BE2C (cell line): ENCODE results near the gene RASA1.

Experiments used
- DNase-seq: peaks from one replicate; pipeline ENCODE4 v3.0.0-alpha.2; 2020
- H3K27me3 ChIP-seq: fragments of 250-450 bp; sonication (Bioruptor Pico); 2 replicates; pipeline ENCODE4 v1.5.1; 2020; ENCODE audit warnings: mild to moderate bottlenecking
- H3K36me3 ChIP-seq: fragments of 250-450 bp; sonication (Bioruptor Pico); 2 replicates; pipeline ENCODE4 v1.5.1; 2020; ENCODE audit warnings: mild to moderate bottlenecking
- H3K4me1 ChIP-seq: fragments of 250-450 bp; sonication (Bioruptor Pico); 2 replicates; pipeline ENCODE4 v1.5.1; 2020
- H3K4me3 ChIP-seq: 2 replicates; pipeline ENCODE4 v1.5.1; 2011; ENCODE audit warnings: low read depth, low read length
- H3K9me3 ChIP-seq: fragments of 250-450 bp; sonication (Bioruptor Pico); 2 replicates; pipeline ENCODE4 v1.5.1; 2020
- TF ChIP-seq, protein P1 (sequence below): IDR thresholded peaks from 2 replicates; pipeline ENCODE4 v1.5.1; 2012; ENCODE audit warnings: mild to moderate bottlenecking, low read depth, low read length

RASA1 gene

DNA sequence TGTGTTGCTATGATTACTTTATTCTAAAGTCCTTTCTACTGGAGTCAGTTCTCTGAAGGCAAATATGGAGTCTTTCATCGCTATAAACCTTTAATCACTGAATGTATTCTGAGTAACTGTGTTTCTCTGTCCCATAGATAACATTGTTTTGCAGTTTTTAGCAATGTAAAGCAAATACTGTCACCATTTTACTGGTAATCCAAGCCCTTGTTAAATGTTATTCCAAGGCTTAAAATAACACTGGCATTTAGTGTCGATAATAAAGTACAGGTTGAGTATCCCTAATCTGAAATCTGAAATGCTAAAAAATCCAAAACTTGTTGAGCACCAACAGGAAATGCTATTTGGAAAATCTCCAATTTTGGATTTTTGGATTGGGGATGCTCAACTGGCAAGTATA, 120.4 kb downstream of the RASA1 start:
- TF ChIP-seq, protein P1, sequence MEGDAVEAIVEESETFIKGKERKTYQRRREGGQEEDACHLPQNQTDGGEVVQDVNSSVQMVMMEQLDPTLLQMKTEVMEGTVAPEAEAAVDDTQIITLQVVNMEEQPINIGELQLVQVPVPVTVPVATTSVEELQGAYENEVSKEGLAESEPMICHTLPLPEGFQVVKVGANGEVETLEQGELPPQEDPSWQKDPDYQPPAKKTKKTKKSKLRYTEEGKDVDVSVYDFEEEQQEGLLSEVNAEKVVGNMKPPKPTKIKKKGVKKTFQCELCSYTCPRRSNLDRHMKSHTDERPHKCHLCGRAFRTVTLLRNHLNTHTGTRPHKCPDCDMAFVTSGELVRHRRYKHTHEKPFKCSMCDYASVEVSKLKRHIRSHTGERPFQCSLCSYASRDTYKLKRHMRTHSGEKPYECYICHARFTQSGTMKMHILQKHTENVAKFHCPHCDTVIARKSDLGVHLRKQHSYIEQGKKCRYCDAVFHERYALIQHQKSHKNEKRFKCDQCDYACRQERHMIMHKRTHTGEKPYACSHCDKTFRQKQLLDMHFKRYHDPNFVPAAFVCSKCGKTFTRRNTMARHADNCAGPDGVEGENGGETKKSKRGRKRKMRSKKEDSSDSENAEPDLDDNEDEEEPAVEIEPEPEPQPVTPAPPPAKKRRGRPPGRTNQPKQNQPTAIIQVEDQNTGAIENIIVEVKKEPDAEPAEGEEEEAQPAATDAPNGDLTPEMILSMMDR: no peak
- Histone ChIP-seq H3K9me3 (0 out of 2 replicates have a peak, but pooled peaks cover 2% of the 10 kb centered on the region), H3K4me1 (no peaks in the 10 kb centered on the region), H3K36me3 (peaks cover 75% of the 10 kb centered on the region), H3K4me3 (no peak overlapping the region), H3K27me3 (no peaks in the 10 kb centered on the region)
- no peak for DNase-seq

GRCh38 chr5:87389296-87390034, 121.8 kb downstream of the RASA1 start:
- 0 out of 2 replicates have a peak, but pooled peaks cover 2% of the 10 kb centered on the region for H3K9me3 ChIP-seq
- TF ChIP-seq, protein P1: no peak
- peaks cover 88% of the 10 kb centered on the region for H3K36me3 ChIP-seq

GRCh38 chr5:87390075-87390474, 122.4 kb downstream of the RASA1 start:
- Histone ChIP-seq H3K36me3 (peaks cover 90% of the 10 kb centered on the region), H3K4me1 (no peaks in the 10 kb centered on the region), H3K9me3 (0 out of 2 replicates have a peak, but pooled peaks cover 2% of the 10 kb centered on the region), H3K4me3 (no peak overlapping the region), H3K27me3 (no peaks in the 10 kb centered on the region)
- TF ChIP-seq, protein P1: no peak
- no peak for DNase-seq

More at GRCh38 chr5:87389296-87390034, 121.8 kb downstream of the RASA1 start:
- DNase-seq: no peak
- H3K27me3 ChIP-seq: no peaks in the 10 kb centered on the region
- no peak overlapping the region for H3K4me3 ChIP-seq
- H3K4me1 ChIP-seq: no peaks in the 10 kb centered on the region

DNA sequence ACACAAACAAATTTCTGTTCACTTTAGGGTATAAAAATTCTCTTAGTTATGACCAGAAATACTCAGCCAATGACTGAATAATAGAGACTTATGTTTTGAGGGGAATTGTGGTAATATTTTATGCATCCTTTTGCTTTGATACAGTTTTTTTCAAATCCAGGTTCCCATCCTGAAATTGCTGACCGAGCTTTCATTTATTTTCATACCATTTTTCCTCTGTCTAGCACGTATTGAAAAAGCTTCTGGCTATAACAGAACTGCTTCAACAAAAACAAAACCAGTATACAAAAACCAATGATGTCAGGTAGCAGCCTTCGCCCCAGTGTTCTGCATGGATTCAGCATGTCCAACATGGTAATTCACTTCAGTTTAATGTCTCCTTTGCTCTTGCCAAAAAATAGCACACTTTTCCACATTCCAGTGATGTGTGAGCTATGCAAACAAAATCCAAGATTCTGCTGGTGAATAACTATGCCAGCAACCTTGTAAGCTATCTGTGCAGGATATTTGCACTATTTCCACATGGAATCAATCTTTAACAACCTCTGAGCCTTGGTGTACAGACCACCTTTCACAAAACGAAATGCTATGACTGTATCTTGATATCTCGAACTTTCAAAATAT, 123.0 kb downstream of the RASA1 start:
- Histone ChIP-seq H3K4me1 (no peaks in the 10 kb centered on the region), H3K9me3 (0 out of 2 replicates have a peak, but pooled peaks cover 2% of the 10 kb centered on the region), H3K4me3 (no peak overlapping the region), H3K27me3 (no peaks in the 10 kb centered on the region), H3K36me3 (peaks cover 91% of the 10 kb centered on the region)
- TF ChIP-seq, protein P1: no peak
- no peak for DNase-seq

GRCh38 chr5:87392170-87392569, 124.5 kb downstream of the RASA1 start:
- TF ChIP-seq, protein P1: no peak
- Histone ChIP-seq H3K4me3 (no peak overlapping the region), H3K27me3 (no peaks in the 10 kb centered on the region), H3K9me3 (0 out of 2 replicates have a peak, but pooled peaks cover 2% of the 10 kb centered on the region), H3K4me1 (no peaks in the 10 kb centered on the region), H3K36me3 (peaks cover 86% of the 10 kb centered on the region)
- no peak for DNase-seq

DNA sequence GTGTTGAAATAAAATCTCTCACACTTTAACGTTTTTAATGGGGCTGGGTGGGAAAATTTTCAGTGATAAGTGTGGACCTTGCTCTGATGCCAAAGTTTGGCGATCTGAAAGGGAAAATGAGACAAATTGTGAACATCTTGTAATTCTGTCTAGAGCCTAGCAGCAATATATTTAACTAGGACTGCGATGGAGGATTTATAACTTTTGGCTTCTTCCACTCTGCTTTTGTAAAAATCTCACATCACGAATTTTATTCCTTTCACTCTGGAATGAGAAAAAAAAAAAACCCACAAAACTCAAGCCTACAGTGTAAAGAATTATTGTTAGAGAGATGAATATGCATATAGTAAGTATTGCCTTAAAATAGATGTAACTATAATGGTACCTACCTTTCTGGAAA, 125.1 kb downstream of the RASA1 start:
- TF ChIP-seq, protein P1: no peak
- no peak overlapping the region for H3K4me3 ChIP-seq
- no peaks in the 10 kb centered on the region for H3K4me1 ChIP-seq
- peaks cover 85% of the 10 kb centered on the region for H3K36me3 ChIP-seq
- H3K9me3 ChIP-seq: 0 out of 2 replicates have a peak, but pooled peaks cover 2% of the 10 kb centered on the region
- no peaks in the 10 kb centered on the region for H3K27me3 ChIP-seq
- no peak for DNase-seq
